SU-DHL-6 (cell line): ENCODE results near the gene AZGP1.

ENCODE experiments used
- H2AFZ ChIP-seq: fragments of 200-600 bp; sonication (generic); 2 replicates; pipeline ENCODE4 v1.6.1; 2014; ENCODE audit warnings: low read depth, mild to moderate bottlenecking, moderate library complexity, mixed read lengths, antibody characterized with exemption, low read length; ENCODE audit not compliant: severe bottlenecking
- H3F3A ChIP-seq: fragments of 200-600 bp; shearing (Covaris generic); 2 replicates; pipeline ENCODE4 v1.6.0; 2016; ENCODE audit warnings: antibody characterized with exemption, mild to moderate bottlenecking; ENCODE audit not compliant: insufficient read depth
- H3K27ac ChIP-seq: fragments of 200-600 bp; sonication (generic); 2 replicates; pipeline ENCODE4 v1.5.1; 2016; ENCODE audit warnings: low read depth, mild to moderate bottlenecking, low read length, moderate library complexity, mixed read lengths
- H3K27me3 ChIP-seq: fragments of 200-600 bp; sonication (generic), shearing (Covaris generic); 2 replicates; pipeline ENCODE4 v1.6.0; 2014; ENCODE audit warnings: mild to moderate bottlenecking, low read length
- H3K36me3 ChIP-seq: fragments of 200-600 bp; sonication (generic); 2 replicates; pipeline ENCODE4 v1.6.1; 2014; ENCODE audit warnings: mild to moderate bottlenecking, low read length, mixed read lengths
- H3K4me2 ChIP-seq: fragments of 300-600, 200-600 bp; shearing (Covaris generic), sonication (generic); 2 replicates; pipeline ENCODE4 v1.6.0; 2014; ENCODE audit warnings: low read length, low read depth, mild to moderate bottlenecking; ENCODE audit not compliant: poor library complexity, severe bottlenecking
- H3K4me3 ChIP-seq: fragments of 200-600 bp; sonication (generic); 2 replicates; pipeline ENCODE4 v1.5.1; 2014; ENCODE audit warnings: antibody characterized with exemption, low read length, mild to moderate bottlenecking, mixed read lengths; ENCODE audit not compliant: insufficient read depth, poor library complexity, severe bottlenecking
- H3K79me2 ChIP-seq: fragments of 200-600 bp; sonication (generic); 2 replicates; pipeline ENCODE4 v1.6.1; 2014; ENCODE audit warnings: mild to moderate bottlenecking, low read length, moderate library complexity; ENCODE audit not compliant: insufficient read depth
- H3K9ac ChIP-seq: fragments of 200-600 bp; sonication (generic); 2 replicates; pipeline ENCODE4 v1.7.0; 2014; ENCODE audit warnings: mild to moderate bottlenecking, low read length
- H3K9me2 ChIP-seq: fragments of 200-600 bp; sonication (generic); replicated peaks from 2 replicates; pipeline ENCODE4 v1.6.1; 2014; ENCODE audit warnings: low read length; ENCODE audit not compliant: insufficient read depth
- H3K9me3 ChIP-seq: fragments of 200-600 bp; sonication (generic); 2 replicates; pipeline ENCODE4 v1.6.1; 2014; ENCODE audit warnings: low read length, mixed read lengths; ENCODE audit not compliant: insufficient read depth
- H4K20me1 ChIP-seq: fragments of 200-600 bp; sonication (generic); 2 replicates; pipeline ENCODE4 v1.6.1; 2014; ENCODE audit warnings: low read depth, mild to moderate bottlenecking, antibody characterized with exemption, low read length, moderate library complexity, mixed read lengths
- CTCF ChIP-seq: fragments of 200-600 bp; sonication (generic); IDR thresholded peaks from one replicate; pipeline ENCODE4 v1.5.1; 2017; ENCODE audit warnings: antibody characterized with exemption, mild to moderate bottlenecking, low read length, moderate library complexity; ENCODE audit not compliant: insufficient read depth, poor library complexity, severe bottlenecking
- EZH2phosphoT487 ChIP-seq: fragments of 200-600 bp; sonication (generic), shearing (Covaris generic); conservative IDR thresholded peaks from 2 replicates; pipeline ENCODE4 v1.6.1; 2018; ENCODE audit warnings: mild to moderate bottlenecking, antibody characterized with exemption, low read length, moderate library complexity, mixed read lengths

Gene AZGP1

GRCh38 chr7:99920149-99920548 is 55.7 kb downstream of the AZGP1 start:
- H3K4me3 ChIP-seq: peak overlapping the region; percentile 83
- H3K79me2 ChIP-seq: peaks cover 49% of the 10 kb centered on the region
- no peaks in the 10 kb centered on the region for H3K9me3 ChIP-seq
- peak overlapping the region; percentile 86 for H3K9ac ChIP-seq
- no peaks in the 10 kb centered on the region for H3K9me2 ChIP-seq
- no peak for TF ChIP-seq CTCF
- no peak for TF ChIP-seq EZH2phosphoT487
- H3K4me2 ChIP-seq: peak overlapping the region; percentile 78
- peaks cover 14% of the 10 kb centered on the region; the same call in 1 of the 2 replicates for H3F3A ChIP-seq
- H3K27ac ChIP-seq: peak overlapping the region; percentile 45
- no peaks in the 10 kb centered on the region for H4K20me1 ChIP-seq
- peak overlapping the region; percentile 84 for H2AFZ ChIP-seq
- no peaks in the 10 kb centered on the region for H3K27me3 ChIP-seq
- H3K36me3 ChIP-seq: no peaks in the 10 kb centered on the region

- Histone ChIP-seq H3K27ac (peak overlapping the region; percentile 45), H3K36me3 (no peaks in the 10 kb centered on the region)
These were observed 56.1 kb downstream of the AZGP1 start for GRCh38 chr7:99919814-99920112.

GRCh38 chr7:99918959-99919813 is 56.6 kb downstream of the AZGP1 start, which contains the start of gene TRIM4:
TSS of gene TRIM4 (minus strand) at chr7:99919530. CDS start at chr7:99919401, 129 bp downstream.
- Histone ChIP-seq H2AFZ (peak within 1 kb of the TSS; percentile 84), H3K27ac (peak within 1 kb of the TSS; percentile 45), H3K27me3 (no peaks in the 10 kb centered on the region), H3K36me3 (no peaks in the 10 kb centered on the region), H3K9me2 (no peaks in the 10 kb centered on the region), H3K4me3 (peak within 1 kb of the TSS; percentile 83), H3F3A (peaks cover 19% of the 10 kb centered on the region; the same call in 1 of the 2 replicates), H4K20me1 (no peaks in the 10 kb centered on the region), H3K79me2 (peaks cover 52% of the 10 kb centered on the region), H3K4me2 (peak within 1 kb of the TSS; percentile 78), H3K9ac (peak within 1 kb of the TSS; percentile 86), H3K9me3 (no peaks in the 10 kb centered on the region)
- TF ChIP-seq CTCF (no peak), EZH2phosphoT487 (no peak)

More at GRCh38 chr7:99919814-99920112, 56.1 kb downstream of the AZGP1 start:
- no peaks in the 10 kb centered on the region for H3K9me2 ChIP-seq
- no peaks in the 10 kb centered on the region for H3K9me3 ChIP-seq
- peaks cover 16% of the 10 kb centered on the region; the same call in 1 of the 2 replicates for H3F3A ChIP-seq
- no peaks in the 10 kb centered on the region for H4K20me1 ChIP-seq
- peaks cover 52% of the 10 kb centered on the region for H3K79me2 ChIP-seq
- H3K4me2 ChIP-seq: peak overlapping the region; percentile 78
- peak overlapping the region; percentile 84 for H2AFZ ChIP-seq
- peak overlapping the region; percentile 83 for H3K4me3 ChIP-seq
- peak overlapping the region; percentile 86 for H3K9ac ChIP-seq
- no peak for TF ChIP-seq EZH2phosphoT487
- TF ChIP-seq CTCF: no peak
- H3K27me3 ChIP-seq: no peaks in the 10 kb centered on the region
